Stomach (tissue), 4 donors: ENCODE data around the gene MSMP.

ENCODE experiments used
- POLR2A ChIP-seq, 4 donors: fragments of 450-650 bp; IDR thresholded peaks; one replicate each; pipeline ENCODE4 v1.6.1; 2016; ENCODE audit warnings: antibody characterized with exemption in 4 of 4, control low read depth in 2 of 4, mild to moderate bottlenecking in 1 of 4, moderate library complexity in 1 of 4
- POLR2AphosphoS5 ChIP-seq, 3 donors: sonication (generic); formaldehyde crosslinking; IDR thresholded peaks; one replicate each; pipeline ENCODE4 v1.6.1; 2016; ENCODE audit warnings: antibody characterized with exemption in 3 of 3
- TF ChIP-seq, protein P1 (sequence below), 7 experiments: fragments of 450-650 bp in 4 of 7; fragments of 200-600 bp in 3 of 7; sonication (generic) in 3 of 7; IDR thresholded peaks; one replicate each; pipeline ENCODE4 v1.5.1; 2016 to 2019; ENCODE audit warnings: antibody characterized with exemption in 7 of 7, control low read depth in 2 of 7, mild to moderate bottlenecking in 1 of 7

DNA sequence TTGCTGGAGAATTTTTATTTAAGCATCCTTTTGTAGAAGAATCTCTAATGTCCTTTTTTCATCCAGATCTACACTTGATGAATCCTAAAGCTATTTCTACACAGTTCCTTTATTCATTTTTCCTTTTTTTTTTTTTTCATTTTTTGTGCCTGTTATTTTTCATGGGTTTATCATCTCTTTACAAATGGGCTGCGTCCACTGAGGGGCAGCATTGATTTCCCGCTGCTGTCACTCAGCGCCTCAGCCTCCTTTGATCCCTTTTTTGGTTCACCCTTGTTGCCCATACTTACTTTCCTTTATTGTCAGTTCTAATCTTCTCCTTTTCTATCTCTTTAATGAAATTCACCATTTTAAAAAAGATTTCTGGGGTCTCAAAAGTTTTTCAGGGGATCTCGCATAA is 5.7 kb upstream of the MSMP start:
- TF ChIP-seq POLR2A (IDR thresholded peaks at IDR 0.05) (no peak), POLR2AphosphoS5 (IDR thresholded peaks at IDR 0.05) (no peak)
- TF ChIP-seq, protein P1, sequence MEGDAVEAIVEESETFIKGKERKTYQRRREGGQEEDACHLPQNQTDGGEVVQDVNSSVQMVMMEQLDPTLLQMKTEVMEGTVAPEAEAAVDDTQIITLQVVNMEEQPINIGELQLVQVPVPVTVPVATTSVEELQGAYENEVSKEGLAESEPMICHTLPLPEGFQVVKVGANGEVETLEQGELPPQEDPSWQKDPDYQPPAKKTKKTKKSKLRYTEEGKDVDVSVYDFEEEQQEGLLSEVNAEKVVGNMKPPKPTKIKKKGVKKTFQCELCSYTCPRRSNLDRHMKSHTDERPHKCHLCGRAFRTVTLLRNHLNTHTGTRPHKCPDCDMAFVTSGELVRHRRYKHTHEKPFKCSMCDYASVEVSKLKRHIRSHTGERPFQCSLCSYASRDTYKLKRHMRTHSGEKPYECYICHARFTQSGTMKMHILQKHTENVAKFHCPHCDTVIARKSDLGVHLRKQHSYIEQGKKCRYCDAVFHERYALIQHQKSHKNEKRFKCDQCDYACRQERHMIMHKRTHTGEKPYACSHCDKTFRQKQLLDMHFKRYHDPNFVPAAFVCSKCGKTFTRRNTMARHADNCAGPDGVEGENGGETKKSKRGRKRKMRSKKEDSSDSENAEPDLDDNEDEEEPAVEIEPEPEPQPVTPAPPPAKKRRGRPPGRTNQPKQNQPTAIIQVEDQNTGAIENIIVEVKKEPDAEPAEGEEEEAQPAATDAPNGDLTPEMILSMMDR (IDR thresholded peaks at IDR 0.05), result no peak
